Embryonic facial prominence (tissue), 1 donor: Measurements from ENCODE around the gene CSNK1G2.

Experiments
- DNase-seq: peaks from one replicate; pipeline ENCODE4 v3.0.0-alpha.2; 2016; ENCODE audit errors: extremely low spot score

The CSNK1G2 gene

DNA sequence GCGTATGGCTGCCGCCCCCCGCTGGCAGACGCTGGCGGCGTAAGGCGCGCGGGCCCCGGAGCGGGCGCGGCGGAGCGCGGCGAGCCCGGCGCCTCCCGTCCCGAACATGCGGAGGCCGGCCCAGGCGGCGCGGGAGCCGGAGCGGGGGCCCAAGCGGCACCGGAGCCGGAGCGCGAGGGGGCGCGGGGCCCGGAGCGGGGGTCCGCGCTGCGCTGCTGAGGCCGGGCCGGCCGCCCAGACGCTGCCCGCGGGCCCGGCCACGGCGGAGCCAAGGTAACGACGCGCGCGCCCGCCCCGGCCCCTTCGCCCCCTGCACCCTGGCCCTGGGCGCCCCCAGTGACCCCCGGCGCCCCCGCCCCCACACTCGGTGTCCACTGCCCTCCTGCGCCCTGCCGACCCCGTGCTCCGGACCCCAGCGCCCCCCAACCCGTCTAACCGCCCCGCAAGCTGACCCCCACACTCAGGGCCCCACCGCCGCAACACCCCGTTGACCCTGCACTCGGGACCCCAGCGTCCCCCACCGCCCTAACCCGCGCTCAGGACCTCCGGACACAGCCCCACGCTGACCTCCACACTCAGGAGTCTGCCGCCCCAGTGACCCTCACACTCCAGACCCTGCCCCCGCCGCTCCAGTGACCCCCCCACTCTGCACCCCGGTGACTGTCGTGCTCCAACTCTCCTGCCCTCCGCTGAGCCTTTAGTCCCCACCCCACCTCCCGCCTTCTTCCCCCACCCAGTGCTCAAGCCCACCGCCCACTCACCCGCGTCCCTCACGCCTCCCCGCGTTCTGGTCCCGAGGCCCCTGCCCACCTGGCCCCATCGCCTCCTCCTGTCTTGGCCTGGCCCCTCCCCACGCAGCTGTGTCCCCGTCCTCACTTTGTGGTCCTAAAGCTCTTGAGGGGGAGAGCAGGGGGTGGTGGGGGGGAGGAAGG, at the start of gene CSNK1G2:
Gene CSNK1G2 (plus strand): TSS at position 27 of the 932 bp plus-strand sequence. CDS start 28,601 bp downstream, outside the sequence.
- DNase-seq: no peak

DNA sequence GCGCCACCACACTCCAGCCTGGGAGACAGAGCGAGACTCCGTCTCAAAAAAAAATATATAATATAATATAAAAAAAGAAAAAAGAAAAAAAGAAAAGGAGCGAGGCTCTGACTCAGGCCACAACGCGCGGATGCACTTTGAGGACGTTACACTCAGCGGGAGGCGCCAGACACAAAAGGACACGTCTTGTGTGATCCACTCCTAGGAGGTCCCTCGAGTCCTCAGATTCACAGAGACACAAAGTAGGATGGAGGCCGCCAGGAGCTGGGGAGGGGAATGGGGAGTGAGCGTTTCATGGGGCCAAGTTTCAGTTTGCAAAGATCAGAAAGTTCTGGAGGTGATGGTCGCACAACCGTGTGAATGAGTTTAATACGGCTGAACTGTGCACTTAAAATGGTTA, 47.2 kb upstream of the CSNK1G2 start:
- no peak for DNase-seq

DNA sequence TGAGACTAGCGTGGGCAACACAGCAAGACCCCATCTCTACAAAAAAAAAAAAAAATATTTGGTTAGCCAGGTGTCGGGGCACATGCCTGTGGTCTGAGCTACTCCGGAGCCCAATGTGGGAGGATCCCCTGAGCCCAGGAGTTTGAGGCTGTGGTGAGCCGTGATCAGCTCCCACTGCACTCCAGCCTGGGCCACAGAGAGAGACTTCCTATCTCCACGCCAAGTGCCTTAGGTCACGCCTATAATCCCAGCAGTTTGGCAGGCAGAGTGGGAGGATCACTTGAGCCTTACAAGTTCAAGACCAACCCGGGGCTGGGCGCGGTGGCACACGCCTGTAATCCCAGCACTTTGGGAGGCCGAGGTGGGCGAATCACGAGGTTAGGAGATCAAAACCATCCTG, 44.5 kb upstream of the CSNK1G2 start:
- DNase-seq: no peak

DNA sequence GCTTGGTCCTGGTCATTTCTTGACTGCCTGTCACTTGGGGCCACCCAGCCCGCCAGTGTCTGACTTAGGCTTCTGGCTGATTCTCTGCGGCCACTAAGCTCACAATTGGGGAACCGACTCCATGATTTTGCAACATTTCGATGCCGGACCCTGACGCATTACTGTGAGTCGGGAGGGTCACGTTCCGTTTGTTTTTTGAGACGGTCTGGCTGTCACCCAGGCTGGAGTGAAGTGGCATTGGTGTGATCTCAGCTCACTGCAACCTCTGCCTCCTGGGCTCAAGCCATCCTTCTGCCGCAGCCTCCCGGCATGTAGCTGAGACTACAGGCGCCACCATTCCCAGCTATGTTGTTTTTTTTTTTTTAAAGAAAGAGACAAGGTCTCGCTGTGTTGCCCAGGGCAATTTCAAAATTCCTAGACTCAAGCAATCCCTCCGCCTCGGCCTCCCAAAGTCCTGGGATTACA, 39.0 kb upstream of the CSNK1G2 start:
- DNase-seq: no peak

DNA sequence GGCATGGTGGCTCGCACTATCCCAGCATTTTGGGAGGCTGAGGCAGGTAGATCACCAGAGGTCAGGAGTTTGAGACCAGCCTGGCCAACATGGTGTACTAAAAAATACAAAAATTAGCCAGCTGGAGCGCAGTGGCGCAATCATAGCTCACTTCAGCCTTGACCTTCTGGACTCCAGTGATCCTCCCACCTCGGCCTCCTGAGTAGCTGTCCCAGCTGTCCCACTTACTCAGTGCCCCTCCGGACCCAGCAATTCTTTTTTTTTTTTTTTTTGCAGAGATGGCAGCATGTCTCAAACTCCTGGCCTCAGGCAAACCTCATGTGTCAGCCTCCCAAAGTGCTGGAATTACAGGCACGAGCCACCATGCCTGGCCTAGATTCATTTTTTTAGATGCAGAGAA, 38.0 kb upstream of the CSNK1G2 start:
- DNase-seq: no peak

DNA sequence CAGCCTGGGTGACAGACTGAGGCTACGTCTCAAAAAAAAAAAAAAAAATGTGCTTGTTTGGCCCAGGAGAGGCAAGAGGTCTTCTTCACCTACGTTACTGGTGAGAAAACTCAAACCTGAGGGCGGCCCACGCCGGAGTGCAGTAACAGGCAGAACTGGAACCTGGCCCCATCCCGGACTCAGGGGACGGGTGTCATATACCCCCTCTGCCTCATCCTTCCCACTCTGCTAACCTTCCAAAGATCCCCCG, 36.2 kb upstream of the CSNK1G2 start:
- no peak for DNase-seq

DNA sequence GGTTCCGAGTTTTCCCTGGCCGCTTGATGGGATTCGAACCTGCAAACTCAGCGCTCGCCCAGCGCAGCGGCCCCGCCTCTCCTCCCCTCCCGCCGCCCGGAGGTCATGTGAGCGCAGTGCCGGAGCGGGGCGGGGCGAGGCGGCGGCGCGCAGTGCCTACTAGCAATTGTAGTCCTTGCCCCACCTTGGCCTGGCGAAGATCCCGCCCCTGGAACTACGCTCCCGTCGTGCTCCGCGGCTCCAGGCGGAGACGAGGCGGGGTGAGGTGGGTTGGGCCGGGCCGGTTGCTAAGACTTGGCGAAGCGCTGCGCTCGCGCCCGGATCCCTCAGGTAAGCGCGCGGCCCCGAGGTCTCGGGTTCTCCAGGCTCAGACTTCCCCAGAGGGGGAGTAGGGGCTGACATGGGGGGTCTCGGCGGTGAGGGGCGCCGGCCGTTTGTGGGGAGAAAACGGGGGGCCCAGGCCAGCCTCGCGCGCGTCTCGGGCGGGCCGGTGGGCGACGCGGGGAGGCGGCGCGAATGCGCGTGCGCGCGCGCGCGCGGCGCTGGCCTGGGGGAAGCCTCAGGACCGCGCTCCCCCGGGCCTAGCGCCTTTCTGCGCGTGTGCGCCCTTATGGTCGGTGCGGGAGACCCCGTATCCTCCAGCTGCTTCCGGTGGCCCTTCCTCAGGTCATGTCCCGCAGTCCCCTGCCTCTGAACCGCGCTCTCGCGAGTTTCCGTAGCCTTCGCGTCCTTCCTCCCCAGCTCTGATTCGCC, 35.7 kb upstream of the CSNK1G2 start, which contains the start of the genes ADAT3 and SCAMP4:
Gene ADAT3 (plus strand): TSS at position 290 of the 753 bp plus-strand sequence. CDS start 6,649 bp downstream, outside the sequence.
Gene SCAMP4 (plus strand): TSS at position 290 of the 753 bp plus-strand sequence. CDS start 9,621 bp downstream, outside the sequence.
- peak; percentile 97 for DNase-seq

DNA sequence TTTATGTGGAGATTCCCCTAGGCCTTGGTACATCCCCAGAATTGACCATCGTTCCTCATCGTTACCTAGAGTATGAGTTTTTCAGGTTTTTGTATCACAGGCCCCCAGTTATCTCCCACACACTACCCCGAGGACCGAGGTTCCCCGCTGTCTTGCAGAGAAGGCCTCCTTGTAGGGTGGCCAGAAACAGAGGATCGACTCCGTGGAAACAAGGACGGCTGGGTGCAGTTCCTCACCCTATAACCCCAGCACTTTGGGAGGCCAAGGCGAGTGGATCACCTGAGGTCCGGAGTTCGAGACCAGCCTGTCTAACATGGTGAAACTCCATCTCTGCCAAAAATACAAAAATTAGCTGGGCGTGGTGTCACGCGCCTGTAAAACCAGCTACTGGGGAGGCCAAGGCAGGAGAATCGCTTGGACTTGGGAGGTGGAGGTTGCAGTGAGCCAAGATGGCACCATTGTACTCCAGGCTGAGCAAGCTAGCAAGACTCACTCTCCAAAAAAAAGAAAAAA, 35.1 kb upstream of the CSNK1G2 start:
- DNase-seq: no peak

DNA sequence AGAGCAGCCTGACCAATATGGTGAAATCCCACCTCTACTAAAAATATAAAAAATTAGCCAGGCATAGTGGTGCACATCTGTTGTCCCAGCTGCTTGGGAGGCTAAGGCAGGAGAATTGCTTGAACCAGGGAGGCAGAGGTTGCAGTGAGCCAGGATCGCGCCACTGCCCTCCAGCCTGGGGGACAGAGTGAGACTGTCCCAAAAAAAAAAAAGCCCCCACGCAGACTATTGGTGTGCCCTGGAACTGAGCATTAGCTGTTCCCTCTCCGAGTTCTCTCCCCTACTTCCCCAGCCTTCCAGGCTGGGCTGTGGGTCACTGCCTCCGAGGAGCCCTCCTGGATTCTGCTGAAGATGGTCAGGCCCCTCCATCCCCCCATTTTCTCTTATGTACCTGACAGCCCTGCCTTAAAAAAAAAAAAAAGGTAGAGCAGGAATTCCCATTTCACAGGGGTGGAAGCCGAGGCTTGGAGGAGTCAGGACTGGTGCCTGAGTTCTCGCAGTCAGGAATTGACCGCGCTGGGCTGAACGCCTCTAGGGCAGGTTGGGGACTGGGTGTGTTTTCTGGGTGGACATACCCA, 33.9 kb upstream of the CSNK1G2 start:
- no peak for DNase-seq

DNA sequence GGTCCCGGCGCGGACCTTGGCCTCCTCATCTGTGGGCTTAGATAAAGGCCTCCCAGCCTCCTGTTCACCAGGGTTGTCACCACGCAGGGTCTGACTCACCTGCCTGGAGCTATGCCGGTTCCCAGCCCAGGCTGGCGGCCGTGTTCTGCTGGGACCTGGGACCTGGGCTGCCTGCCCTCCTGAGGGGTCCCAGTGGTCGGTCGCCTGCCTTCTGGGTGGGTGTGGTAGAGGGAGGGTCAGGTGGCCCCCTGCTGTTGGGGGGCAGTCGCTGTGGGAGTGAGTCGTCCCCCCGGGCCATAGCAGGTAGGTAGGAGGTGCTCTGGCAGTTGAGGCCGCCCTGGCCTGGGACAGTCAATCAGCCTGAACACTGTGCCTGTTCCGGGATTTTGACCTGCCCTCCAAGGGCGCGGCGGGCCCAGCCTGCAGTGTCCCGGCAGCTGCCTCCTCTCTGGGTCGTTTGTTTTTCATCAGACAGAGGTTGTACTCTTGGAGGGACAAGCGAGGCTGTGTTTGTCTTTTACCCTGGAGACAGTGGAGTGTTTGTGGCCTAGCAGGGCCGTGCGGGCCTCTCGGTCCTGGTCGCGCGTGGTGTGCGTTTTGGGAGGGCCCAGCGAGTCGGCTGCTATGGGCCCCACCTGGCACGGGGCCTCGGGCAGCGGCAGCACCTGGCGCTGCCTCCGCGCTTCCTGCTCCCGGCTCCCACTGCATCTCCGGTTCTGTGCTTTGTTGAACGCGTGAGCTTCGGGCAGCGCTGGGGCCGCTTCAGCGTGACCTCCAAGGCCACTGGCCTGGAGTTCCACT, 33.2 kb upstream of the CSNK1G2 start:
- DNase-seq: no peak

DNA sequence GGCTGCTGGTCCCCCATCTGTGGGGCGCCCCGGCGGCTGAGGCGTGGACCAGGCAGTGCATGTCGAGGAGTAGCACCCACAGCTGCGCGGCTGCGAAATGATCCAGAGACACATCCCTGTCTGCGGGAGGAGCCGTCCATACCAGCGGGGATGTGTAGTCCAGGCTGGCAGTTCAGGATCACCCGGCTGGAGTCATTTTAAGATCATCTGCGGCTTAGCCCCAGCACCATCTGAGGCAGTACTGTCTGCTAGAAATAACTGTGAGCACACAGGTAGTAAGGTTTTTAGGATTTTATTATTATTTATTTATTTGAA, 32.7 kb upstream of the CSNK1G2 start:
- DNase-seq: no peak

DNA sequence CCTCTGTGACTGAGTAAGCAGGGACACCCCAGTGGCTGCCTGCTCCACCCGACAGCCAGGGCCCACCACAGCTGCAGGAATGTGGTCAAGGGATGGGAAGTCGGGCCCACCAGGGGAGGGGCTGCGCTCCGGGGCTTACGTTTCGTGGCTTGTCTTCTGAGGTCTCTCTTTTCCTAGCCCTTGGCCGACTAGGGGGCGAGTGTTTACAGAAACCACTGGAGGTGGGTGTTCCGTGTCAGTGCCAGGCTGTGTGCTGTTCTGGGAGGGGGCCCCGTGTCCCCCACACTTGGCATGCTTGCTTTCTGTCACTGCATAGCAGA, 31.3 kb upstream of the CSNK1G2 start:
- DNase-seq: no peak

DNA sequence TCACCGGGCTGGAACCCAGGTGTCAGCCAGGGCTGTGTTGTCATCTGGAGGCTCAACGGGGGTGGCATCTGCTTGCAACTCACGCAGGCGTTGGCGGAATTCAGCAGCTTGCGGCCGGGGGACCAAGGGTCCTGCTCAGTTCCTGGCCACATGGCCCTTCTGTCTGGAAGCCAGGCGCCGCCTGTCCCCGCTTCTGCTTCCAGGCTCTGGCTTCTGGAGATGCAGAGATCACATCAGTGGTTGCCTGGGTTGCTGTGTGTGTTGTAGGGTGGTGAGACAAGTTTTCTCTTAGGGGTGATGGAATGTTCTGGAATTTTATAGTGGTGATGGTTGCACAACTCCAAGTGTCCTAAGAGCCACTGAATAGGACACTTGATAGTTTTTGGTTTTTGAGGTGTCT, 30.8 kb upstream of the CSNK1G2 start:
- no peak for DNase-seq

DNA sequence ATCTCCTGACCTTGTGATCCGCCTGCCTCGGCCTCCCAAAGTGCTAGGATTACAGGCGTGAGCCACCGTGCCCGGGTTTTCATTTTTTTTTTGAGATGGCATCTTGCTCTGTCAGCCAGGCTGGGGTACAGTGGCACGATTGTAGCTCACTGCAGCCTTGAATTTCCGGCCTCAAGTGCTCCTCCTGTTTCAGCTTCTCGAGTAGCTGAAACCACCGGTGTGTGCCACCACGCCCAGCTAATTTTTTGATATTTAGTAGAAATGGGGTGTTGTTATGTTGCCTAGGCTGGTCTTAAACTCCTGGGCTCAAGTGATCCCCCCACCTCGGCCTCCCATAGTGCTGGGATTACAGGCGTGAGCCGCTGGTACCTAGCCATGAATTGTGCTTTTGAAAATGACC, 29.9 kb upstream of the CSNK1G2 start:
- DNase-seq: no peak

DNA sequence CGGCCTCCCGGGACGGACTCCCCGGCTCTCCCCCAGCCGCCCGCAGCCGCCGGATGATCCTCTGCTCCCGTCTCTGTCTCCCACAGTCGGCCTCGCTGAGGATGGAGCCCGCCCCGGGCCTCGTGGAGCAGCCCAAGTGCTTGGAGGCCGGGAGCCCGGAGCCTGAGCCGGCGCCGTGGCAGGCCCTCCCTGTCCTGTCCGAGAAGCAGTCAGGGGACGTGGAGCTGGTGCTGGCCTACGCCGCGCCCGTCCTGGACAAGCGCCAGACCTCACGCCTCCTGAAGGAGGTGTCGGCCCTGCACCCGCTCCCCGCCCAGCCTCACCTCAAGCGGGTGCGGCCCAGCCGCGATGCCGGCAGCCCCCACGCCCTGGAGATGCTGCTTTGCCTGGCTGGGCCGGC, 29.0 kb upstream of the CSNK1G2 start:
- no peak for DNase-seq

DNA sequence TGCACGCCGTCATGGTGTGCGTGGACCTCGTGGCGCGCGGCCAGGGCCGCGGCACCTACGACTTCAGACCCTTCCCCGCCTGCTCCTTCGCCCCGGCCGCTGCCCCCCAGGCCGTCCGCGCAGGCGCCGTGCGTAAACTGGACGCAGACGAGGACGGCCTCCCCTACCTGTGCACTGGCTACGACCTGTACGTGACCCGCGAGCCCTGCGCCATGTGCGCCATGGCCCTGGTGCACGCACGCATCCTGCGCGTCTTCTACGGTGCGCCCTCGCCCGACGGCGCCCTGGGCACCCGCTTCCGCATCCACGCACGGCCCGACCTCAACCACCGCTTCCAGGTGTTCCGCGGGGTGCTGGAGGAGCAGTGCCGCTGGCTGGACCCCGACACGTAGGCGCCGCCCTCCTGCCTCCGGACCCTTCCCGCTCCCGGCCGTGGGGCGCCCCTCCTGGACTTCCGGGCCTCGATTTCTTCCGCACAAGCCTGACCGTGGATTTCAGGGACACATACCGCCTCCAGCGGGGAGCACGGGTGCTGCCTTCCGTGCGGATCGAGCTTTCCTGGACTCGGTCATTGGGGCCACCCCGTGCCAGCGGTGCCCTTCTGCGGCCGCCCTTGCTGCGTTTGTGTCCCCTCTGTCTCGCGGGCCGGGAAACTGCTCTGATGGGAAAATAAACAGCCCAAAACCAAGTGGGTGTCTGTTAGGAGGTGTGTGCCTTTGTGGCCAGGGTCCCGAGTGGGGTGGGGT, 28.0 kb upstream of the CSNK1G2 start:
- no peak for DNase-seq

DNA sequence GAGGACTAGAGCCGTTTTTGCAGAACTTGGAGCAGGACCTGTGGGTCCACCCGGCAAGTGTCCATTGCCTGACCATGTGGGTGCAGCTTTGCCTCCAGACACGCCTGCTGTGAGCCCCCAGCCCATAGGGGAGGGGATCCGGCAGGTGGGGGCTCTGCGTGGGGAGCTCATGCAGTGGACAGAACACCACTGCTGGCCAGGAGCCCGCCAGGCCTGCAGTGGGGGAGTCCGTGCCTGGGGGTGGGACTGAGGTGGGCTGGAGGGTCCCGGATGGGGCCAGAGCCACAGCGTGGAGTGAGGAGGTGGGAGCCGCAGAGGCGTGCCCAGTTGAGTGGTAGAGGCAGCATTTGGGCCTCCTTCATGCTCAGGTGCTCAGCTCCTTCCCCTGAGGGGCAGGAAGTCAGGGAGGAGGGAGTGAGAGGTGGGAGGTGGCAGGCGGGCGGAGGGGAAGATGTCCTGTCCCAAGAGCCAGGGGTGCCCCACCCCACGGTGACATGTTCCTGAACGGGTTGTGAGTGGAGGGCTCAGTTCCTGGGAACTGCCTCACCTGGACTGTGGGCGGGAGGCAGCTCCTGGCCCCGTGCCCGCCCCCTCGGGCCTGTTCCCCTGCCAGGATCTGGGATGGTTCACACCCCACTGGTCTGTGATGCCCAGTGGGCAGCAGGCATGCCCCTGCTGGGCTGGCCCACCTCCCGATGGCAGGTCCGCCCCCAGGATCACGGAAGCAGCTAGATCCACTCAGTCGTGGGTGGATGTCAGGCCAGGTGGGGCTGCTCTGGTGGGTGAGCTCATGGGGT, 27.0 kb upstream of the CSNK1G2 start:
- DNase-seq: no peak

DNA sequence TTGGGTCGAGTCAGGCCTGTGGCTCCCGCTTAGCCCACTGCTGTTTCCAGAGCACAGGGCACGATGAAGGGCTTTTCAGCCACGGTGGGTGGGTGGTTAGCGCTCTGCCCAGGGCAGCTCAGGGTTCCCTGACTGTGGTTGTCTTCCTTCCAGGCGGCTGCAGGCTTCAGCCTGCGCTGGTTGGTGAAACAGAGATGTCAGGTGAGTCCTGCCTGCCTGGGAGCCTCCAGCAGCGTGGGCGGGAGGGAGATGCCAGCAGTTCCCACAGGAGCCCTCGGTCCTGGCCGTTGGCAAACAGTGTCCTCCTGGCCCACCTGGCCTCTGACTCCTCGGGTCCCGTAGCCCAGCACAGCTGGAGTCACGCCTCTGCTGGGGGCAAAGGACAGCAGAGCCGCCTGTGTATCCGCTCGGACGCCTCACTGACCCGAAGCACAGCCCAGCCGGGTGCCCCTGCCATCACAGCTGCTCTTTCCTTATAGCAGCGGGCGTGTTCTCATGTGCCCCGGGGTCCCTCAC, 26.1 kb upstream of the CSNK1G2 start:
- no peak for DNase-seq

DNA sequence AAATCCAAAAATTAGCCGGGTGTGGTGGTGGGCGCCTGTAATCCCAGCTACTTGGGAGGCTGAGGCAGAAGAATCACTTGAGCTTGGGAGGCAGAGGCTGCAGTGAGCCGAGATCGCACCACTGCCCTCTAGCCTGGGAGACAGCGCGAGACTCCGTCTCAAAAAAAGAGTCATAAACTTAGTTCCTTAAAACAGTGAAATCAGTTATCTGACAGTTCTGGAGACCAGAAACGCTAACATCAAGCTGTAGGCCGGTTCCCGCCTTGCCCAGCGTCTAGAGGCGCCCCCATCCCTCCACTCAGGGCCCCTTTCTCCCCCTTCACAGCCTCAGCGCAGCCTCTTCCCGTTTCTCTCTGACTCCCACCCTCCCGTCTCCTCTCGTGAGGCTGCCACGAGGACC, 23.8 kb upstream of the CSNK1G2 start:
- no peak for DNase-seq

DNA sequence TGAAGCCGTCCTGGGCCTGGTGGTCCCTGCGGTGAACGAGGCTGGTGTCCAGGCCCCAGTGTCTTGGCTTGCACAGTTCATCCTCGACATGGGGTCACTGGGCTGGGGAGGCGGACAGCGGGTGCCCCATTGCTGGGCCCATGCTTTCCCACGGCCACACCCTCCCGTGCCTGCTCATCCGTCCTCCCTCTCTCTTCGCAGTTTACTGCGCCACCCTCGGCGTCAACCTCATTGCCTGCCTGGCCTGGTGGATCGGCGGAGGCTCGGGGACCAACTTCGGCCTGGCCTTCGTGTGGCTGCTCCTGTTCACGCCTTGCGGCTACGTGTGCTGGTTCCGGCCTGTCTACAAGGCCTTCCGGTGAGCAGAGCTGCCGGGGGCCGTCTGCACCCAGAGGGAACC, 23.0 kb upstream of the CSNK1G2 start:
- DNase-seq: no peak
